ENCODE data around the gene OR51A2.

OR51A2 gene

DNA sequence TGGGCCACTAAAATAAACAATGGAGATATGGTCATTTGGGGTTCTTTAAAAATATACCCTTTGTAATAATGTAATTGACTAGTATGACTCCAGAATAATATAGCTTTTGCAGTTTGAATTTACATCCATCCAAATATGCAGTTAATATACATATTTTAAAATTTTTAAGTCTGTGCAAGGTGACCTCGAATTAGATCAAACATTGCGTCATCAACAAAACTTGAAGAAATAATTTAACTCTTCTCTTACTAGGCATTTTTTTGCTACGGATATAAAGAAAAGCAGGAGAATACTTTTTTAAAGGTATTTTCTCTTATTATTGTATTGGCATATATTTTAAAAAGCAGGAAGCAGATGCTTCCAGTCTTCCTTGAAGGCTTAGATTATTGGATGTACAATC lies 18.8 kb downstream of the OR51A2 start:
- H3K27ac Mint-ChIP-seq: no peak overlapping the region
- H3K4me3 Mint-ChIP-seq: no peak overlapping the region
- H3K9me3 Mint-ChIP-seq: peaks cover 6% of the 10 kb centered on the region
- H3K27me3 Mint-ChIP-seq (ENCODE audit: low read depth, poor library complexity): peaks cover 10% of the 10 kb centered on the region
- TF ChIP-seq, protein P1, sequence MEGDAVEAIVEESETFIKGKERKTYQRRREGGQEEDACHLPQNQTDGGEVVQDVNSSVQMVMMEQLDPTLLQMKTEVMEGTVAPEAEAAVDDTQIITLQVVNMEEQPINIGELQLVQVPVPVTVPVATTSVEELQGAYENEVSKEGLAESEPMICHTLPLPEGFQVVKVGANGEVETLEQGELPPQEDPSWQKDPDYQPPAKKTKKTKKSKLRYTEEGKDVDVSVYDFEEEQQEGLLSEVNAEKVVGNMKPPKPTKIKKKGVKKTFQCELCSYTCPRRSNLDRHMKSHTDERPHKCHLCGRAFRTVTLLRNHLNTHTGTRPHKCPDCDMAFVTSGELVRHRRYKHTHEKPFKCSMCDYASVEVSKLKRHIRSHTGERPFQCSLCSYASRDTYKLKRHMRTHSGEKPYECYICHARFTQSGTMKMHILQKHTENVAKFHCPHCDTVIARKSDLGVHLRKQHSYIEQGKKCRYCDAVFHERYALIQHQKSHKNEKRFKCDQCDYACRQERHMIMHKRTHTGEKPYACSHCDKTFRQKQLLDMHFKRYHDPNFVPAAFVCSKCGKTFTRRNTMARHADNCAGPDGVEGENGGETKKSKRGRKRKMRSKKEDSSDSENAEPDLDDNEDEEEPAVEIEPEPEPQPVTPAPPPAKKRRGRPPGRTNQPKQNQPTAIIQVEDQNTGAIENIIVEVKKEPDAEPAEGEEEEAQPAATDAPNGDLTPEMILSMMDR (IDR thresholded peaks at IDR 0.05): no peak
- H3K4me1 Mint-ChIP-seq: peaks cover 14% of the 10 kb centered on the region
- H3K36me3 Mint-ChIP-seq (ENCODE audit: low read depth): no peaks in the 10 kb centered on the region
- DNase-seq: no peak

DNA sequence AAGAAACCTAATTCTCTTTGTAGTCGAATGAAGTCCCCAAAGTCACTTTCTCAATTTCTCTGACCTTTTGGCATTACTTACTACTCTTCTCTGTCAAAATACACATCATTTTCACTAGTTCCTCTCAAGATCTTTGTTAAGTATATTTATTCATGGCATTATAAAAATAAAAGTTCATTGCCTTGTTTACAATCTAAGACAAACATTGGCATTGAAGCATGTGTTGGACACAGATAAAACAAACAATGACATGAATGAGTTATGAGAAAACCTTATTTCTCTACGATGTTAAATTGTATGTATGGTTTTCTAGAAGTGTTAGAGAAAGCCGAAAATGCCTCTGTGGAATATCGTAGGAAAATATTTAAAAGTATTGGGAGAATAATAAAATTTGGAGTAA lies 22.8 kb downstream of the OR51A2 start:
- H3K36me3 Mint-ChIP-seq (ENCODE audit: low read depth): no peaks in the 10 kb centered on the region
- no peak for DNase-seq
- peaks cover 6% of the 10 kb centered on the region for H3K9me3 Mint-ChIP-seq
- H3K27me3 Mint-ChIP-seq (ENCODE audit: low read depth, poor library complexity): peaks cover 6% of the 10 kb centered on the region
- H3K4me1 Mint-ChIP-seq: no peaks in the 10 kb centered on the region
- H3K27ac Mint-ChIP-seq: no peak overlapping the region
- TF ChIP-seq, protein P1 (IDR thresholded peaks at IDR 0.05): no peak
- H3K4me3 Mint-ChIP-seq: no peak overlapping the region

DNA sequence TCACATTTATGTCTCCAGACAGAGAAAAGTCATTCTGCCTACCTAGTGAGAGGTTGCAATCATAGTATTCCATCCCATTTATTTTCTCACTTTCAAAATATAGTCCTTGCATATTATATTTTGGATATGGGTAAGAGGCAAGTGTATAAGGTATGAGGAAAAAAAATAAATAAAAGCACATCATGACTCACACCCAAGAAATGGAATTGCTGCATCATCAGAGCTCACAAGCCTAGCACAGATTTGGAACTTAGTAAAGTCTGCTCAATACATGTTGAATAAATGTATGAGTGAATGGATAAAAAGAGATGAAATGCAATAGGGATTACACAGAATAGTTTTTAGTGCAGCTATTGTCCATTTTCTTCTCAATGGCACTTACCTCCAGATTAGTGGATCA lies 28.9 kb downstream of the OR51A2 start:
- no peak for DNase-seq
- Mint-ChIP-seq H3K9me3 (no peaks in the 10 kb centered on the region), H3K4me1 (no peaks in the 10 kb centered on the region), H3K27me3 (ENCODE audit: low read depth, poor library complexity) (peaks cover 7% of the 10 kb centered on the region), H3K27ac (no peak overlapping the region), H3K4me3 (no peak overlapping the region), H3K36me3 (ENCODE audit: low read depth) (no peaks in the 10 kb centered on the region)
- TF ChIP-seq, protein P1 (IDR thresholded peaks at IDR 0.05): no peak

DNA sequence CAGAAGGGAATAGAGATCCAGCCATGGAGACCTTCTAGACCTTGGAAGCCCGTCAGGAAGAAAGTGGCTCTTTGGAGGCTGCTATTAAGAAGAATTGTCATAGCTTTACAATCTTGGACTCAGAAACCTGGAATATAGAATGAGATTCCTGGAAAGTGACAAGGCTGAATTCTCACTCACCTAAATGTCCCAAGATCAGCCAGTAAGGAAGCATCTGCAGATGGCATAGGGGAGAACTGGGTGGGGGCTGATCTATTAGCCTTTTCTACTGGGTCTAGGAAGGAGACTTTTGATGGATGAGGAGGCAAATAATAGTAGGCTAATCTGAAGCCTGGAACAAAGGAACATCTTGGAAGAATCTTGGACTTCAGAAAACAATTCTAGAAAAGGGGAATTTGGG lies 31.3 kb downstream of the OR51A2 start, which contains the start of gene OR51G1:
TSS of gene OR51G1 (minus strand) at position 101 of the 400 bp plus-strand sequence. CDS start at position 101, 0 bp downstream.
- peaks cover 6% of the 10 kb centered on the region for H3K27me3 Mint-ChIP-seq (ENCODE audit: low read depth, poor library complexity)

DNA sequence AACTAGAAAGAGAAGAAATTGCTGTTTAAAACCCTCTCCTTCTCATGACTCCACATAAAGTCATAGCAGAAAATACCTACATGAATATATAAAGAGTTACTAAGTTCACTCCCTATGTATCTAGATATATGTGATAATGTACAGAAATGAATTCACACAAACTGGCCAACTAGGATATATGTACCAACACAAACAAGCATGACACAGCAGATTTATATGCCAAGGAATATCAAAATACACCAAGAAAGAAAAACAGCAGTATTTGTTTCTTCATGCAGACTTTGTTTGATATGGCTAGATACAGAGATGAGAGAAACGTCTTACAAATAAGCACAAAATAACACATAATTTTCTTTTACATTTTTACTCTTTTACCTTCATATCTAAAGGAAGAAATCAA lies 33.2 kb downstream of the OR51A2 start:
- H3K9me3 Mint-ChIP-seq: no peaks in the 10 kb centered on the region
- DNase-seq: no peak
- H3K27ac Mint-ChIP-seq: no peak overlapping the region
- TF ChIP-seq, protein P1 (IDR thresholded peaks at IDR 0.05): no peak
- H3K4me3 Mint-ChIP-seq: no peak overlapping the region
- H3K27me3 Mint-ChIP-seq (ENCODE audit: low read depth, poor library complexity): peaks cover 6% of the 10 kb centered on the region
- H3K4me1 Mint-ChIP-seq: no peaks in the 10 kb centered on the region
- H3K36me3 Mint-ChIP-seq (ENCODE audit: low read depth): no peaks in the 10 kb centered on the region

More for the DNA sequence above, 31.3 kb downstream of the OR51A2 start, which contains the start of gene OR51G1:
- TF ChIP-seq, protein P1 (IDR thresholded peaks at IDR 0.05): no peak
- H3K4me3 Mint-ChIP-seq: no peak within 1 kb of the TSS
- H3K4me1 Mint-ChIP-seq: no peaks in the 10 kb centered on the region
- H3K27ac Mint-ChIP-seq: no peak within 1 kb of the TSS
- no peaks in the 10 kb centered on the region for H3K36me3 Mint-ChIP-seq (ENCODE audit: low read depth)
- no peaks in the 10 kb centered on the region for H3K9me3 Mint-ChIP-seq
- DNase-seq: no peak

DNA sequence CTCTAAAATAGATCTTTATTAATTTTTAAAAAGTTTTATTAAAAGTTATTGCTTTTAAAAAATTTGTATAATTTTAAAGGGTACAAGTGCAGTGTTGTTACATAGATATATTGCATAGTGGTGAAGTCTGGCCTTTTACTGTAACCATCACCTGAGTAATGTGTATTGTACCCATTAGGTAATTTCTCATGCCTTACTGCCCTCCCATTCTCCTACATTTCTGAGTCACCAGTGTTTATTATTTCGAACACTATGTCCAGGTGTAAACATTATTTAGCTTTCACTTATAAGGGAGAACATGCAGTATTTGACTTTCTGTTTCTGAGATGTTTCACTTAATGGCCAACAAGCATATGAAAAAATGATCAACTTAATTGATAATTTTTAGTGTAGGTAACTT lies 33.7 kb downstream of the OR51A2 start:
- Mint-ChIP-seq H3K27me3 (ENCODE audit: low read depth, poor library complexity) (peaks cover 6% of the 10 kb centered on the region), H3K4me1 (no peaks in the 10 kb centered on the region), H3K4me3 (no peak overlapping the region), H3K36me3 (ENCODE audit: low read depth) (no peaks in the 10 kb centered on the region), H3K9me3 (no peaks in the 10 kb centered on the region), H3K27ac (no peak overlapping the region)
- no peak for DNase-seq
- TF ChIP-seq, protein P1 (IDR thresholded peaks at IDR 0.05): no peak
